ENCODE results near the gene ZNF93. TPM values are rescaled to one million over a fixed set of nuclear protein-coding genes. Genes with fewer than 3 reads are reported as not detected.
"Not testable (repeated sequence)": the region's sequence is repeated elsewhere in the genome, so short reads cannot be mapped to it uniquely, and the experiment has no call there.

ZNF93 gene
- total RNA-seq (10 to 100 TPM; 11.4 to 14.3 TPM), polyA plus RNA-seq (ENCODE audit: insufficient read length in 2 of 2) (10 to 100 TPM; 10.5 to 10.9 TPM)
- long read RNA-seq, donor 1, transcript ZNF93-201 (4 exons, 2,648 nt): major isoform, 5 of 5 reads
- long read RNA-seq, donor 1, partial matches to known transcripts: 0 of 5 reads
- long read RNA-seq, donor 1, other reads (novel, unspliced or antisense): 0 of 5 reads
- long read RNA-seq, donor 2, partial matches to known transcripts: 0 of 3 reads
- long read RNA-seq, donor 2, other reads (novel, unspliced or antisense): 0 of 3 reads
- long read RNA-seq, donor 3, partial matches to known transcripts: 0 of 1 reads
- long read RNA-seq, donor 3, other reads (novel, unspliced or antisense): 0 of 1 reads
- long read RNA-seq, donor 4, partial matches to known transcripts: 0 of 3 reads
- long read RNA-seq, donor 4, other reads (novel, unspliced or antisense): 0 of 3 reads

GRCh38 chr19:19900729-19901444, at the start of gene ZNF93:
Gene ZNF93, plus strand, starts transcription at chr19:19900946. Its CDS starts 143 bp downstream, at chr19:19901089.
- H3K4me1 ChIP-seq (ENCODE audit: control insufficient read depth, insufficient read depth, low read length): peaks cover 16% of the 10 kb centered on the region
- no peaks in the 10 kb centered on the region for H3K36me3 ChIP-seq (ENCODE audit: control insufficient read depth, insufficient read depth, low read length)
- no peaks in the 10 kb centered on the region for H3K27me3 ChIP-seq (ENCODE audit: control insufficient read depth, insufficient read depth, low read length)
- DNase-seq (ENCODE audit: low read depth in 4 of 6, low spot score in 6 of 6): peak; percentile 94 to 99 (median 96)
- WGBS (ENCODE audit: insufficient coverage): under 1% methylated on average over 30 of the region's 35 CpGs
- peak within 1 kb of the TSS; percentile 79 for H3K4me3 ChIP-seq (ENCODE audit: low read depth, low read length)
- peak within 1 kb of the TSS; percentile 97 for H3K27ac ChIP-seq (ENCODE audit: low read depth, low read length)
- no peaks in the 10 kb centered on the region for H3K9me3 ChIP-seq (ENCODE audit: control insufficient read depth, insufficient read depth, low read length)

- H3K27me3 ChIP-seq (ENCODE audit: control insufficient read depth, insufficient read depth, low read length); H3K36me3 ChIP-seq (ENCODE audit: control insufficient read depth, insufficient read depth, low read length); H3K9me3 ChIP-seq (ENCODE audit: control insufficient read depth, insufficient read depth, low read length); H3K4me1 ChIP-seq (ENCODE audit: control insufficient read depth, insufficient read depth, low read length); H3K27ac ChIP-seq (ENCODE audit: low read depth, low read length); H3K4me3 ChIP-seq (ENCODE audit: low read depth, low read length); DNase-seq (ENCODE audit: low read depth in 4 of 6, low spot score in 6 of 6): not testable (repeated sequence)
- WGBS (ENCODE audit: insufficient coverage): 68% methylated on average over 2 of the region's 2 CpGs
These were observed 49.0 kb upstream of the ZNF93 start for GRCh38 chr19:19851740-19852139.

GRCh38 chr19:19858751-19859150, 42.0 kb upstream of the ZNF93 start:
- H3K9me3 ChIP-seq (ENCODE audit: control insufficient read depth, insufficient read depth, low read length): no peaks in the 10 kb centered on the region
- H3K36me3 ChIP-seq (ENCODE audit: control insufficient read depth, insufficient read depth, low read length): no peaks in the 10 kb centered on the region
- H3K27me3 ChIP-seq (ENCODE audit: control insufficient read depth, insufficient read depth, low read length): peaks cover 5% of the 10 kb centered on the region
- H3K27ac ChIP-seq (ENCODE audit: low read depth, low read length): no peak overlapping the region
- H3K4me3 ChIP-seq (ENCODE audit: low read depth, low read length): no peak overlapping the region
- DNase-seq (ENCODE audit: low read depth in 4 of 6, low spot score in 6 of 6): no peak
- peaks cover 7% of the 10 kb centered on the region for H3K4me1 ChIP-seq (ENCODE audit: control insufficient read depth, insufficient read depth, low read length)
- WGBS (ENCODE audit: insufficient coverage): 100% methylated on average over 1 of the region's 2 CpGs

GRCh38 chr19:19860756-19861390, 39.9 kb upstream of the ZNF93 start:
- H3K4me1 ChIP-seq (ENCODE audit: control insufficient read depth, insufficient read depth, low read length): peaks cover 10% of the 10 kb centered on the region
- H3K36me3 ChIP-seq (ENCODE audit: control insufficient read depth, insufficient read depth, low read length): no peaks in the 10 kb centered on the region
- peaks cover 5% of the 10 kb centered on the region for H3K27me3 ChIP-seq (ENCODE audit: control insufficient read depth, insufficient read depth, low read length)
- 5% methylated on average over 29 of the region's 29 CpGs for WGBS (ENCODE audit: insufficient coverage)
- H3K9me3 ChIP-seq (ENCODE audit: control insufficient read depth, insufficient read depth, low read length): no peaks in the 10 kb centered on the region
- peak overlapping the region; percentile 33 for H3K4me3 ChIP-seq (ENCODE audit: low read depth, low read length)
- no peak overlapping the region for H3K27ac ChIP-seq (ENCODE audit: low read depth, low read length)
- DNase-seq (ENCODE audit: low read depth in 4 of 6, low spot score in 6 of 6): peak in 5 of 6 donors; percentile 24 to 97 (median 47)

GRCh38 chr19:19865750-19866610, 34.8 kb upstream of the ZNF93 start, which contains the start of gene ZNF253:
Gene ZNF253, plus strand, starts transcription at chr19:19865882. Its CDS starts 115 bp downstream, at chr19:19865997.
- 0% methylated on average over 28 of the region's 43 CpGs for WGBS (ENCODE audit: insufficient coverage)

GRCh38 chr19:19866611-19867248, 34.0 kb upstream of the ZNF93 start:
- 1% methylated on average over 8 of the region's 23 CpGs for WGBS (ENCODE audit: insufficient coverage)
- H3K36me3 ChIP-seq (ENCODE audit: control insufficient read depth, insufficient read depth, low read length): no peaks in the 10 kb centered on the region
- peak overlapping the region; percentile 98 for H3K27ac ChIP-seq (ENCODE audit: low read depth, low read length)
- H3K9me3 ChIP-seq (ENCODE audit: control insufficient read depth, insufficient read depth, low read length): no peaks in the 10 kb centered on the region
- no peaks in the 10 kb centered on the region for H3K27me3 ChIP-seq (ENCODE audit: control insufficient read depth, insufficient read depth, low read length)
- peaks cover 3% of the 10 kb centered on the region for H3K4me1 ChIP-seq (ENCODE audit: control insufficient read depth, insufficient read depth, low read length)
- DNase-seq (ENCODE audit: low read depth in 4 of 6, low spot score in 6 of 6): peak in 3 of 6 donors; percentile 22 to 67 (median 59)
- peak overlapping the region; percentile 77 for H3K4me3 ChIP-seq (ENCODE audit: low read depth, low read length)

More at GRCh38 chr19:19865750-19866610, 34.8 kb upstream of the ZNF93 start, which contains the start of gene ZNF253:
- Histone ChIP-seq H3K27ac (ENCODE audit: low read depth, low read length) (peak within 1 kb of the TSS; percentile 98), H3K9me3 (ENCODE audit: control insufficient read depth, insufficient read depth, low read length) (no peaks in the 10 kb centered on the region), H3K36me3 (ENCODE audit: control insufficient read depth, insufficient read depth, low read length) (no peaks in the 10 kb centered on the region), H3K27me3 (ENCODE audit: control insufficient read depth, insufficient read depth, low read length) (peaks cover under 1% of the 10 kb centered on the region), H3K4me3 (ENCODE audit: low read depth, low read length) (peak within 1 kb of the TSS; percentile 77), H3K4me1 (ENCODE audit: control insufficient read depth, insufficient read depth, low read length) (peaks cover 3% of the 10 kb centered on the region)
- peak; percentile 89 to 99 (median 98) for DNase-seq (ENCODE audit: low read depth in 4 of 6, low spot score in 6 of 6)

- not testable (repeated sequence) for H3K27me3 ChIP-seq (ENCODE audit: control insufficient read depth, insufficient read depth, low read length); H3K36me3 ChIP-seq (ENCODE audit: control insufficient read depth, insufficient read depth, low read length); H3K4me3 ChIP-seq (ENCODE audit: low read depth, low read length); H3K27ac ChIP-seq (ENCODE audit: low read depth, low read length); DNase-seq (ENCODE audit: low read depth in 4 of 6, low spot score in 6 of 6); H3K9me3 ChIP-seq (ENCODE audit: control insufficient read depth, insufficient read depth, low read length); H3K4me1 ChIP-seq (ENCODE audit: control insufficient read depth, insufficient read depth, low read length)
- no CpG with 5 or more reads among the region's 5 CpGs for WGBS (ENCODE audit: insufficient coverage)
These were observed 30.7 kb upstream of the ZNF93 start for GRCh38 chr19:19870086-19870485.

GRCh38 chr19:19871932-19872331, 28.8 kb upstream of the ZNF93 start:
- H3K9me3 ChIP-seq (ENCODE audit: control insufficient read depth, insufficient read depth, low read length): no peaks in the 10 kb centered on the region
- no peaks in the 10 kb centered on the region for H3K4me1 ChIP-seq (ENCODE audit: control insufficient read depth, insufficient read depth, low read length)
- H3K36me3 ChIP-seq (ENCODE audit: control insufficient read depth, insufficient read depth, low read length): peaks cover 8% of the 10 kb centered on the region
- H3K4me3 ChIP-seq (ENCODE audit: low read depth, low read length): no peak overlapping the region
- H3K27ac ChIP-seq (ENCODE audit: low read depth, low read length): no peak overlapping the region
- no peak for DNase-seq (ENCODE audit: low read depth in 4 of 6, low spot score in 6 of 6)
- no peaks in the 10 kb centered on the region for H3K27me3 ChIP-seq (ENCODE audit: control insufficient read depth, insufficient read depth, low read length)
- WGBS (ENCODE audit: insufficient coverage): no CpG with 5 or more reads among the region's 3 CpGs

Measured in spinal cord (tissue), 10 donors.